HG03378 (cell line): ENCODE measurements around the gene MORN1.

ENCODE experiments used
- ATAC-seq: cut with Tn5 transposase; IDR thresholded peaks from one replicate; pipeline ENCODE4 v1.9.1; 2021; ENCODE audit warnings: mild to moderate bottlenecking, moderate library complexity; ENCODE audit not compliant: unreplicated experiment

The MORN1 gene

GRCh38 chr1:2405588-2406295, 14.4 kb upstream of the MORN1 start:
- no peak for ATAC-seq

GRCh38 chr1:2404890-2405511, 13.6 kb upstream of the MORN1 start:
- ATAC-seq: no peak

GRCh38 chr1:2404142-2404889, 13.0 kb upstream of the MORN1 start:
- no peak for ATAC-seq

- ATAC-seq: no peak
Observed at GRCh38 chr1:2403273-2403672, 11.9 kb upstream of the MORN1 start.

GRCh38 chr1:2402420-2402819, 11.1 kb upstream of the MORN1 start:
- ATAC-seq: no peak

- ATAC-seq: no peak
Observed at GRCh38 chr1:2400950-2401649, 9.7 kb upstream of the MORN1 start.

GRCh38 chr1:2400576-2400909, 9.2 kb upstream of the MORN1 start:
- ATAC-seq: no peak

GRCh38 chr1:2399890-2400575, 8.7 kb upstream of the MORN1 start:
- no peak for ATAC-seq

- ATAC-seq: no peak
Observed at GRCh38 chr1:2398871-2399270, 7.5 kb upstream of the MORN1 start.

- no peak for ATAC-seq
Observed at GRCh38 chr1:2397007-2397679, 5.8 kb upstream of the MORN1 start.

- no peak for ATAC-seq
Observed at GRCh38 chr1:2396476-2396875, 5.1 kb upstream of the MORN1 start.

GRCh38 chr1:2396059-2396458, 4.7 kb upstream of the MORN1 start:
- no peak for ATAC-seq

- no peak for ATAC-seq
Observed at GRCh38 chr1:2395245-2395644, 3.9 kb upstream of the MORN1 start.

GRCh38 chr1:2394761-2395160, 3.4 kb upstream of the MORN1 start:
- no peak for ATAC-seq

GRCh38 chr1:2394220-2394619, 2.9 kb upstream of the MORN1 start:
- ATAC-seq: no peak

- ATAC-seq: no peak
Observed at GRCh38 chr1:2393471-2393877, 2.1 kb upstream of the MORN1 start.

GRCh38 chr1:2392686-2393085, 1.3 kb upstream of the MORN1 start:
- no peak for ATAC-seq

GRCh38 chr1:2391931-2392509, 666 bp upstream of the MORN1 start:
- ATAC-seq: no peak

- ATAC-seq: no peak
Observed at GRCh38 chr1:2389644-2390043, 1.7 kb downstream of the MORN1 start.
